ENCODE measurements around the gene LRMDA. TPM values are rescaled to one million over a fixed set of nuclear protein-coding genes. Genes with fewer than 3 reads are reported as not detected.

Gene LRMDA
- total RNA-seq, 1 donor from 2014 or later = 19.4 TPM

DNA sequence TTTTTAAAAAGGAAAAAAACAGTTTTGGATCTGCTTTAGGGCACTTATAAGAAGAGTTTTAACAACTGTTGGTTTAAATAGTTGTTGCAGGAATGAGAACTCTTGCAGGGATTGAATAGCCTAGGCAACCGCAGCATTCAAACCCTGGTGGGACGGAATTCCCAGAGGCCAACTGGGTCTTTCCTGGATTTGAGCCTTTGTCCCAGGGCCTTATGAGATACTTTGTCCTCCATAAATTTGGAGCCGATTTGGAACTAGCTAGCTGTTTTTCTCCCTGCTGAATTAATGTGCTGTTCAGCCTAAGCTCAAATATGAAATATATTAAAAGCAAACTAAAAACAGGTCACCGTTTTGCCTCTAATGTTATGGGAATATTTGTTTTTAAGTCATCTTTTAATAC, 109.6 kb downstream of the LRMDA start:
- TF ChIP-seq, protein P1, sequence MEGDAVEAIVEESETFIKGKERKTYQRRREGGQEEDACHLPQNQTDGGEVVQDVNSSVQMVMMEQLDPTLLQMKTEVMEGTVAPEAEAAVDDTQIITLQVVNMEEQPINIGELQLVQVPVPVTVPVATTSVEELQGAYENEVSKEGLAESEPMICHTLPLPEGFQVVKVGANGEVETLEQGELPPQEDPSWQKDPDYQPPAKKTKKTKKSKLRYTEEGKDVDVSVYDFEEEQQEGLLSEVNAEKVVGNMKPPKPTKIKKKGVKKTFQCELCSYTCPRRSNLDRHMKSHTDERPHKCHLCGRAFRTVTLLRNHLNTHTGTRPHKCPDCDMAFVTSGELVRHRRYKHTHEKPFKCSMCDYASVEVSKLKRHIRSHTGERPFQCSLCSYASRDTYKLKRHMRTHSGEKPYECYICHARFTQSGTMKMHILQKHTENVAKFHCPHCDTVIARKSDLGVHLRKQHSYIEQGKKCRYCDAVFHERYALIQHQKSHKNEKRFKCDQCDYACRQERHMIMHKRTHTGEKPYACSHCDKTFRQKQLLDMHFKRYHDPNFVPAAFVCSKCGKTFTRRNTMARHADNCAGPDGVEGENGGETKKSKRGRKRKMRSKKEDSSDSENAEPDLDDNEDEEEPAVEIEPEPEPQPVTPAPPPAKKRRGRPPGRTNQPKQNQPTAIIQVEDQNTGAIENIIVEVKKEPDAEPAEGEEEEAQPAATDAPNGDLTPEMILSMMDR (IDR thresholded peaks at IDR 0.05; ENCODE audit: unreplicated experiment) = no peak
- no peak for DNase-seq (ENCODE audit: low spot score)
- H3K4me3 Mint-ChIP-seq (ENCODE audit: unreplicated experiment) = no peak overlapping the region
- H3K36me3 Mint-ChIP-seq (ENCODE audit: low read depth, unreplicated experiment) = no peaks in the 10 kb centered on the region
- no peak overlapping the region for H3K27ac Mint-ChIP-seq (ENCODE audit: unreplicated experiment)
- H3K4me1 Mint-ChIP-seq (ENCODE audit: unreplicated experiment) = no peaks in the 10 kb centered on the region
- no peaks in the 10 kb centered on the region for H3K9me3 Mint-ChIP-seq (ENCODE audit: unreplicated experiment)
- H3K27me3 Mint-ChIP-seq (ENCODE audit: unreplicated experiment) = peaks cover 4% of the 10 kb centered on the region

DNA sequence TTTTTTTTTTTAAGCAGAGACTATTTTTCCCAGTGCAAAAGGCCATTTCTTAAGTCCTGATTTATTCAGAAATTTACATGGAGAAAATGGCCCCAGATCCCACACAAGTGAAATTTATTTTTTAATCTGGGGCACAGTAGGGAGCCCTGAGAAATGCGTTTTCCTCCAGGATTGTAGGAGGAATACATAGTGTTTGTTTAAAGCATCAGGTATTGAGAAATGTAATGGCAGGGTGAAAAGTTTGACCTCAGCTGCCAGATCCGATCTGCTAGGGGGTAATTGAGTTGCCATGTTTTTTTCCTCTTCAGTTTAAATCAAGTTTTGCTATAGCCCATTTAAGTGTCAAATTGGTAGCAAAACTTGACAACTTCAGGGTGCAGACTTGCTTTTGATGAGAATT, 110.0 kb downstream of the LRMDA start:
- Mint-ChIP-seq H3K27me3 (ENCODE audit: unreplicated experiment) (peaks cover 4% of the 10 kb centered on the region), H3K4me1 (ENCODE audit: unreplicated experiment) (no peaks in the 10 kb centered on the region), H3K36me3 (ENCODE audit: low read depth, unreplicated experiment) (no peaks in the 10 kb centered on the region), H3K9me3 (ENCODE audit: unreplicated experiment) (no peaks in the 10 kb centered on the region), H3K27ac (ENCODE audit: unreplicated experiment) (no peak overlapping the region), H3K4me3 (ENCODE audit: unreplicated experiment) (no peak overlapping the region)
- TF ChIP-seq, protein P1 (IDR thresholded peaks at IDR 0.05; ENCODE audit: unreplicated experiment) = no peak
- no peak for DNase-seq (ENCODE audit: low spot score)

DNA sequence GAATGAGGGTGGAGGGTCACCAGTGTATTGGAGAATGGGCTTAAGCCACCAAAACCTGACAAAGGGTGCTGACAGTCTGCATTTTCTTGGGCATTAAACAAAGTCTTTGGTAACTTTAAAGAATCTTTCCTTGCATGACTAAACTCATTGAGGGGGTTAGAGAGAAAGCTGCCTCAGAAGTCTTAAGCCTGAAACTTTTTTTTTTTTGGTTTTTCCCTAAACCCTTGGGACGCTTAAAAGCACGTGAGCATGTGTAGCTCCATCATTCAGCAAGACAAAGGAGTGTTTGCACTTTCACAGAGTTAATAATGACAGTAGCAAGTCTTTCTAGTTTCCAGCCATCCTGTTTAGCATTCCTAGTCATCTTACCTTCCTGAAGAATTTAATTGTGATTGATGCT, 110.7 kb downstream of the LRMDA start:
- TF ChIP-seq, protein P1 (IDR thresholded peaks at IDR 0.05; ENCODE audit: unreplicated experiment) = no peak
- no peak for DNase-seq (ENCODE audit: low spot score)
- Mint-ChIP-seq H3K4me3 (ENCODE audit: unreplicated experiment) (no peak overlapping the region), H3K27ac (ENCODE audit: unreplicated experiment) (no peak overlapping the region), H3K36me3 (ENCODE audit: low read depth, unreplicated experiment) (no peaks in the 10 kb centered on the region), H3K27me3 (ENCODE audit: unreplicated experiment) (peaks cover 4% of the 10 kb centered on the region), H3K4me1 (ENCODE audit: unreplicated experiment) (peaks cover under 1% of the 10 kb centered on the region), H3K9me3 (ENCODE audit: unreplicated experiment) (no peaks in the 10 kb centered on the region)

DNA sequence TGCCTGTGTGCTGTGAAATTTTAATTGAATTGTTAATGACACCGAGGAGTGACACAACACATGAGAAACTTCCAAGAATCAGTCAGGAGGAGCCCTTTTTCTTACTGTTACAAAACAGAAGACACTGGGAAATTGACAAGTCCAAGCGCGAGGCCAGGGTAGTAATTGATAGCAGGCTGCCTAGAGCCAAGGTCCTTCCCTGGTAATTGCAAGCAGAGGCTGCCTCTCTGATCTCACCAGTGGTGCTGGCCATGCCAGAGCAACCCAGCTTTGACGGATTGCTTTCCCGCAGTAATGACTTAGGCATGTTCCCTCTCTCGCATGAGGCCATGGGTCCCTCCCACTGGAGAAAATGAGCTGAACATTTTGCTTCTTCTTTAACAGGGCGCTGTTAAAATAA, 111.5 kb downstream of the LRMDA start:
- Mint-ChIP-seq H3K36me3 (ENCODE audit: low read depth, unreplicated experiment) (no peaks in the 10 kb centered on the region), H3K4me3 (ENCODE audit: unreplicated experiment) (no peak overlapping the region), H3K27ac (ENCODE audit: unreplicated experiment) (no peak overlapping the region), H3K27me3 (ENCODE audit: unreplicated experiment) (peaks cover 4% of the 10 kb centered on the region), H3K9me3 (ENCODE audit: unreplicated experiment) (no peaks in the 10 kb centered on the region), H3K4me1 (ENCODE audit: unreplicated experiment) (peaks cover 9% of the 10 kb centered on the region)
- no peak for DNase-seq (ENCODE audit: low spot score)
- TF ChIP-seq, protein P1 (IDR thresholded peaks at IDR 0.05; ENCODE audit: unreplicated experiment) = no peak

DNA sequence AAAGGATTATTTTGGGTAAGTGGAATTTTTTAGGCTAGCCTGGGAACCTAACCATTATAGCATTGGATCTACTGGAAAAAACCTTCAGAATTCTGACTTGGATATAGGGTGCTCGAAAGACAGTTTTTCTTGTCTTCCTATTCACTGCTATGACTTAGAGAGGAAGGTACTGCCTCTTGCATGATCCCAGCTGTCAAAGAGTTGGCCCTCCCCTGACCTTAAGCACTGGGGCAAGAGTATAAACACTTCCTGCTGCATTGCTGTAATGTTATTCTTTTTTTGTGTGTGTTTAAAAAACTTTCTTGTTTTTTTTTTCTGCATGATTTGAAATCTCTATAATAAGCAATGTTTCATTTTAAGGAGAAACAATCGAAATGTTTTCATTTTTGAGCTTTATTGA, 113.0 kb downstream of the LRMDA start:
- peaks cover 13% of the 10 kb centered on the region for H3K4me1 Mint-ChIP-seq (ENCODE audit: unreplicated experiment)

More for the DNA sequence above, 113.0 kb downstream of the LRMDA start:
- Mint-ChIP-seq H3K36me3 (ENCODE audit: low read depth, unreplicated experiment) (no peaks in the 10 kb centered on the region), H3K9me3 (ENCODE audit: unreplicated experiment) (no peaks in the 10 kb centered on the region), H3K4me3 (ENCODE audit: unreplicated experiment) (no peak overlapping the region), H3K27ac (ENCODE audit: unreplicated experiment) (no peak overlapping the region), H3K27me3 (ENCODE audit: unreplicated experiment) (peaks cover 4% of the 10 kb centered on the region)
- TF ChIP-seq, protein P1 (IDR thresholded peaks at IDR 0.05; ENCODE audit: unreplicated experiment) = no peak
- no peak for DNase-seq (ENCODE audit: low spot score)
